Fibroblast of mammary gland (primary cell): Measurements from ENCODE around the gene DPP8.
"Not testable (repeated sequence)": the region's sequence is repeated elsewhere in the genome, so short reads cannot be mapped to it uniquely, and the experiment has no call there.

Source experiments
- DNase-seq: peaks from one replicate; pipeline ENCODE4 v3.0.0-alpha.2; 2010; ENCODE audit warnings: low read depth
- H3K4me3 ChIP-seq: 2 replicates; pipeline ENCODE4 v1.5.1; 2011; ENCODE audit warnings: low read depth, mild to moderate bottlenecking, low read length, moderate library complexity; ENCODE audit not compliant: control insufficient read depth
- CTCF ChIP-seq: conservative IDR thresholded peaks from 2 replicates; pipeline ENCODE4 v1.5.1; 2011; ENCODE audit warnings: low read depth, low read length, inconsistent platforms; ENCODE audit not compliant: control insufficient read depth, insufficient read depth

The DPP8 gene

GRCh38 chr15:65399997-65400396 lies 117.5 kb downstream of the DPP8 start:
- no peak overlapping the region for H3K4me3 ChIP-seq
- TF ChIP-seq CTCF, result no peak
- no peak for DNase-seq

- TF ChIP-seq CTCF, result no peak
- no peak overlapping the region for H3K4me3 ChIP-seq
- DNase-seq, result no peak
Observed at GRCh38 chr15:65399001-65399706, 118.3 kb downstream of the DPP8 start.

- not testable (repeated sequence) for H3K4me3 ChIP-seq, DNase-seq
Observed at GRCh38 chr15:65398486-65398885, 119.0 kb downstream of the DPP8 start.

- no peak overlapping the region for H3K4me3 ChIP-seq
- TF ChIP-seq CTCF, result no peak
- no peak for DNase-seq
Observed at GRCh38 chr15:65396965-65397317, 120.5 kb downstream of the DPP8 start.

GRCh38 chr15:65396283-65396964 lies 121.1 kb downstream of the DPP8 start:
- DNase-seq, result no peak
- no peak for TF ChIP-seq CTCF
- H3K4me3 ChIP-seq, result no peak overlapping the region

- DNase-seq, result no peak
- TF ChIP-seq CTCF, result no peak
- no peak overlapping the region for H3K4me3 ChIP-seq
Observed at GRCh38 chr15:65395567-65396202, 121.8 kb downstream of the DPP8 start.

GRCh38 chr15:65394936-65395335 lies 122.6 kb downstream of the DPP8 start:
- DNase-seq, result no peak
- TF ChIP-seq CTCF, result no peak
- H3K4me3 ChIP-seq, result no peak overlapping the region
